ENCODE data around the gene TNNT1. TPM values are rescaled to one million over a fixed set of nuclear protein-coding genes. Genes with fewer than 3 reads are reported as not detected.

Gene TNNT1
- total RNA-seq, 1 donor from 2014 or later: 140 TPM

GRCh38 chr19:55165952-55166529 lies 17.0 kb upstream of the TNNT1 start:
- peak overlapping the region; percentile 51 for H3K27ac ChIP-seq (replicated peaks)
- peak; percentile 47 for DNase-seq
- TF ChIP-seq CTCF (IDR thresholded peaks at IDR 0.05; ENCODE audit: borderline replicate concordance): peak; percentile 57

GRCh38 chr19:55161571-55162322 lies 12.7 kb upstream of the TNNT1 start:
- DNase-seq: no peak
- peaks cover 47% of the 10 kb centered on the region for H3K4me1 ChIP-seq
- H3K9me3 ChIP-seq (replicated peaks): no peaks in the 10 kb centered on the region
- H3K27me3 ChIP-seq (ENCODE audit: low read depth): peaks cover 69% of the 10 kb centered on the region
- H3K27ac ChIP-seq (replicated peaks): no peak overlapping the region
- H3K36me3 ChIP-seq: peaks cover 5% of the 10 kb centered on the region
- no peak overlapping the region for H3K4me3 ChIP-seq
- no peak for TF ChIP-seq CTCF (IDR thresholded peaks at IDR 0.05; ENCODE audit: borderline replicate concordance)
- intact Hi-C loops (cut with micrococcal nuclease): no loop called here

More at GRCh38 chr19:55165952-55166529, 17.0 kb upstream of the TNNT1 start:
- peaks cover 20% of the 10 kb centered on the region for H3K4me1 ChIP-seq
- no peaks in the 10 kb centered on the region for H3K9me3 ChIP-seq (replicated peaks)
- H3K4me3 ChIP-seq: peak overlapping the region; percentile 63
- intact Hi-C loops (cut with micrococcal nuclease): no loop called here
- H3K36me3 ChIP-seq: no peaks in the 10 kb centered on the region
- peaks cover 91% of the 10 kb centered on the region for H3K27me3 ChIP-seq (ENCODE audit: low read depth)

GRCh38 chr19:55160986-55161365 lies 12.0 kb upstream of the TNNT1 start:
- Histone ChIP-seq H3K27ac (replicated peaks) (peak overlapping the region; percentile 6), H3K4me1 (peaks cover 46% of the 10 kb centered on the region), H3K9me3 (replicated peaks) (no peaks in the 10 kb centered on the region), H3K27me3 (ENCODE audit: low read depth) (peaks cover 69% of the 10 kb centered on the region), H3K36me3 (peaks cover 10% of the 10 kb centered on the region), H3K4me3 (peak overlapping the region; percentile 77)
- intact Hi-C loops (cut with micrococcal nuclease): no loop called here
- no peak for TF ChIP-seq CTCF (IDR thresholded peaks at IDR 0.05; ENCODE audit: borderline replicate concordance)
- DNase-seq: no peak

- DNase-seq: peak; percentile 84
- Histone ChIP-seq H3K27me3 (ENCODE audit: low read depth) (peaks cover 65% of the 10 kb centered on the region), H3K4me1 (peaks cover 44% of the 10 kb centered on the region), H3K9me3 (replicated peaks) (no peaks in the 10 kb centered on the region), H3K4me3 (peak overlapping the region; percentile 77), H3K36me3 (peaks cover 12% of the 10 kb centered on the region), H3K27ac (replicated peaks) (peak overlapping the region; percentile 95)
- TF ChIP-seq CTCF (IDR thresholded peaks at IDR 0.05; ENCODE audit: borderline replicate concordance): peak; percentile 88
- intact Hi-C loops (cut with micrococcal nuclease): no loop called here
These were observed 11.4 kb upstream of the TNNT1 start for GRCh38 chr19:55160128-55160985.
